ENCODE results near the gene SMAD3.

Gene SMAD3

GRCh38 chr15:67170143-67170925 is 104.9 kb downstream of the SMAD3 start:
- DNase-seq: no peak

GRCh38 chr15:67171471-67171870 is 106.1 kb downstream of the SMAD3 start:
- no peak for DNase-seq

GRCh38 chr15:67172172-67172571 is 106.8 kb downstream of the SMAD3 start:
- DNase-seq: no peak

- no peak for DNase-seq
These were observed 107.6 kb downstream of the SMAD3 start for GRCh38 chr15:67173005-67173404.

GRCh38 chr15:67173786-67174185 is 108.4 kb downstream of the SMAD3 start:
- no peak for DNase-seq

- DNase-seq: no peak
These were observed 109.0 kb downstream of the SMAD3 start for GRCh38 chr15:67174446-67174845.

GRCh38 chr15:67174864-67175573 is 109.6 kb downstream of the SMAD3 start:
- no peak for DNase-seq

GRCh38 chr15:67175643-67176071 is 110.3 kb downstream of the SMAD3 start:
- no peak for DNase-seq

GRCh38 chr15:67176195-67176971 is 111.0 kb downstream of the SMAD3 start:
- no peak for DNase-seq

- DNase-seq: no peak
These were observed 112.3 kb downstream of the SMAD3 start for GRCh38 chr15:67177752-67178151.

GRCh38 chr15:67178569-67179210 is 113.3 kb downstream of the SMAD3 start:
- no peak for DNase-seq

- no peak for DNase-seq
These were observed 114.1 kb downstream of the SMAD3 start for GRCh38 chr15:67179411-67179995.

- no peak for DNase-seq
These were observed 114.6 kb downstream of the SMAD3 start for GRCh38 chr15:67180035-67180434.

GRCh38 chr15:67180514-67181191 is 115.3 kb downstream of the SMAD3 start:
- DNase-seq: no peak

- DNase-seq: no peak
These were observed 115.8 kb downstream of the SMAD3 start for GRCh38 chr15:67181221-67181639.

- DNase-seq: no peak
These were observed 118.2 kb downstream of the SMAD3 start for GRCh38 chr15:67183443-67184169.

GRCh38 chr15:67184208-67184925 is 119.0 kb downstream of the SMAD3 start:
- no peak for DNase-seq

GRCh38 chr15:67185051-67185450 is 119.6 kb downstream of the SMAD3 start:
- DNase-seq: no peak

GRCh38 chr15:67185621-67186225 is 120.3 kb downstream of the SMAD3 start:
- no peak for DNase-seq

- no peak for DNase-seq
These were observed 120.8 kb downstream of the SMAD3 start for GRCh38 chr15:67186226-67186649.
